GM18526 (cell line): ENCODE measurements around the gene CCDC134.

ENCODE experiments used
- POLR2A ChIP-seq: IDR thresholded peaks from 3 replicates; pipeline ENCODE4 v1.6.1; 2011; ENCODE audit not compliant: insufficient read length; ENCODE audit errors: extremely low read depth

CCDC134 gene

GRCh38 chr22:41841085-41841712, 40.7 kb downstream of the CCDC134 start:
- TF ChIP-seq POLR2A, result no peak

- TF ChIP-seq POLR2A, result no peak
Observed at GRCh38 chr22:41842996-41843970, 42.8 kb downstream of the CCDC134 start.

DNA sequence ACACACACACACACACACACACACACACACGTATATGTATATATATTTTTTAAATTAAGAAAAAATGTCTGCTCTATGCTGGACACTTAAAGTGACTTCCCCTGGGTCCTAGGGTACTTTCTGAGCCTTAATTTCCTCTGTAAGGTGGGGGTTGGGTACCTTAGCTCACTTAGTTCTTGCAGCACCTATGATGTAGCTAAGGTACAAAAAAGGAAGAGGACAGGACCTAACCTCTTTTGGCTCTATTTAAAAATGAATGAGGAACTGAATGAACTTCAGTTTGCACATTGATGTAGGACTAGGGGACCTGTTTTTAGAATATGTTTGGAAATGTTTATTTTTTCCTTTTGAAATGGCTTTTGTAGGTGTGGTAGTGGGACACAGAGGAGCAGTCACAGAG, 43.6 kb downstream of the CCDC134 start:
- no peak for TF ChIP-seq POLR2A

- no peak for TF ChIP-seq POLR2A
Observed at GRCh38 chr22:41844513-41844912, 44.0 kb downstream of the CCDC134 start.

DNA sequence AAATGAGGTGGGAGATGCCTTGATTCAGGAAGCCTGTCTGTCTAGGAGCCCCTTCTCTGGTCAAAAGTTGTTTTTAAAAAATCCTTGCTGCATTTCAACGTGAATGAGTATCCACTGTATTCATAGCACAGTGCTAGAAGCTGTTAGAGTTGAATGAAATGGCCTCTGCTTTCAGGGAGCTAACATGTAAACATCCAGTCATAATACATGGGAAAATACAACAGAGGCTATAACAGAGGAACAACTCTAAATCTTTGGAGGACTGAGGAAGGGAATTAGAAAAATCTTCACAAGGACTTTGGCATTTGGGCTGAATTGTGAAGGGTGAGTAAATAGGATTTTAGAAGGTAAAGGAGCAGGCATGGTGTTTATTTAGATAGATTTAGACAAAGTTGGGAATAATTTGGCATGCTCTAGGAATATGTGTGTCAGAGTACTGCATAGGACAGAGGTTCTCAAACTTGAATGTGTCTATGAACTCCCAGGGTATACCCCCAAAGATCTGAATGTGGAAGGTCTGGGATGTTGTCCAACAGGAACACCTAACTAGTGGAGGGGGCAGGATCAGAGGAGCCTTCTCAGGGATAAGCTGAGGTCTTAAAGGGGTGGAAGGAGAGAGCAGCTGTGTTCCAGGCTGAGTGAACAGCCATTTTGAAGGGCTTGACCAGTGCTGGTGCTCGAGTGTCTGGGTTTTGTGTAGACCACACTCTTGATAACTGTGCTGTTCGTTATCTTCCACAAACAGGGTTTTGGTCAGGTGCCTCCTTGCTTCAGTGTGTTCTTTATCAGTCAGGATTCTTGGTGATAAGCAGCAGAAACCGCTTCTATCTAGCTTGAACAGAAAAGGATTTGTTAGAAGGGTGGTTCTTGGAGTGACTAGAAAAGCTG, 45.1 kb downstream of the CCDC134 start:
- TF ChIP-seq POLR2A, result no peak

GRCh38 chr22:41846268-41846987, 45.9 kb downstream of the CCDC134 start:
- TF ChIP-seq POLR2A, result no peak

DNA sequence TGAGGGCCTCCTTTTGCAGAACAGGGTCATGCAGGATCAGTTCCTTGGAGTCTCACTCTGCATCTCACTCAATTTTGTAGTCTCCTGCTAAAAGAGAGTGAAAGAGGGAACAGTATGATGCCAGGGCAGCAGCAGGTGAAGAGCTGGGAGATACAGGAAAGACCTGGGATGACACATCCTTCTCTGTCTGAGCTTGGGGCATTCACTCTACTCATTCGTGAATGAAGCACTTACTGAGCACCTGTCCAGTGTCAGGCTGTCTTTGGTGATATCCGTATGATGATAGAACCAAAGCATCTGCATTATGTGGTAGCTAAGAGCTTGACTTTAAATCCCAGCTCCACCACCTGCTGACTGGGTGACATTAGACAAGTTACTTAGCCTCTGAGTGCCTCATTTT, 46.8 kb downstream of the CCDC134 start:
- no peak for TF ChIP-seq POLR2A

GRCh38 chr22:41848468-41848867, 48.0 kb downstream of the CCDC134 start:
- TF ChIP-seq POLR2A, result no peak

GRCh38 chr22:41856469-41856868, 56.0 kb downstream of the CCDC134 start:
- no peak for TF ChIP-seq POLR2A

GRCh38 chr22:41857155-41857859, 56.8 kb downstream of the CCDC134 start:
- no peak for TF ChIP-seq POLR2A

GRCh38 chr22:41857860-41858199, 57.4 kb downstream of the CCDC134 start:
- TF ChIP-seq POLR2A, result no peak

- peak; percentile 30 for TF ChIP-seq POLR2A
Observed at GRCh38 chr22:41862160-41862529, 61.7 kb downstream of the CCDC134 start.

DNA sequence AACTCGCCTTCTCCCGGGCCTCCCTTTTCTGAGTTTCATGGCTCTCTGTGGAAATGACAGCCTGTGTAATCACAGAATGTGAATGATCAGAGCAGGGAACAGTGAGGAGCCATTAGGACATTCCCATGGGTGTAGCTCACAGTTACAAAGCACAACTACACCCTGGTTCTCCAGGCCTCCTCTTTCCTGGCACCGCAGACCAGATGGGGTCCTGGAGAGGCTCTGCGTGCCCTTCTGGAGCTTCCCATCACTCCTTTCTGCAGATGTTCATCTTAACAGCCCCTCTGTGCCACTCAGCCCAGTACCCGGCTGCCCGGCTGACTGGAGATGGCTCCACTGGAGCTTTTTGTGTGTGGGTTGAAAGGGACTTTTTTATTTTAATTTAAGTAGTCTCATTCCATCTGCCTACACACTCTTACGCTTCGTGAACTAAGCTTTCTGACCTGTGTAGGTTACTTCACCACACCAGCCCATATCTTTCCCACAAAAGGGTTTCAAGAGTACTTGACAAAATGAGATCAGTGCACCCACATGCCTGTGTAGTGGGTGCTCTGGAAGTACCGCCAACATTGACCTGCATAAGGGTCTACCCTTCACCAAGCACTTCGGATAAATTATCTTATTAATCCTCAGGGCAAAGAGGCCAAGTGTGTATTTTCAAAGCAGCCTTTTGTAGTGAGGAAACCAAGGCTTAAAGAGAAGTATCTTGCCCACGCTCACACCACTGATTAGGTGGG, 62.2 kb downstream of the CCDC134 start:
- TF ChIP-seq POLR2A, result peak; percentile 19

DNA sequence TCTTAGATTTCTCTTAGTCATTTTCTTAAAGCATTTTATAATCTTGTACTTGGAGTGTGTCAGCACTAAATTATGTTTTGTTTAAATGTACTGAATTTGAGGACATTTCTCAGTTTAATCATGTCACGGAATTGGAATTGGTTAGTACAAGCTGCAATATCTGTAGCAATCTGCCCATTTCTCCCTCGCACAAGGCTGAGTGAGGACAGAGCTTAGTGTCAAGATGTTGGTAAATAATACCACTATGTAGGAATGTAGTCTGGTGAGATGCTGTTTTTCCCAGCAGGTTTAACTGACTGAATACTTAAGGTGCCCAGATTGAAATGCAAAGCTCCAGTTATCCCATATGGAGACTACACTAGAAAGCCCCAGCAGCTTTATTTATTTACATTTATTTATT, 63.0 kb downstream of the CCDC134 start:
- TF ChIP-seq POLR2A, result no peak
